Measurements from ENCODE around the gene RAD51B.

The RAD51B gene

GRCh38 chr14:67863223-67863622 is 43.6 kb downstream of the RAD51B start:
- Histone ChIP-seq H3K4me3 (ENCODE audit: extremely low read depth, insufficient read depth, low read length, poor library complexity, severe bottlenecking) (no peak overlapping the region), H3K9me3 (ENCODE audit: control insufficient read depth, low read length) (no peaks in the 10 kb centered on the region), H3K36me3 (ENCODE audit: control insufficient read depth, insufficient read depth, low read length) (no peaks in the 10 kb centered on the region), H3K4me1 (ENCODE audit: control insufficient read depth, insufficient read depth, low read length, poor library complexity, severe bottlenecking) (no peaks in the 10 kb centered on the region), H3K27ac (ENCODE audit: low read depth, low read length, severe bottlenecking) (no peak overlapping the region)
- 83 to 100% methylated on average over 1 of the region's 2 CpGs for WGBS, 2 experiments (ENCODE audit: insufficient coverage in 2 of 2)

- Histone ChIP-seq H3K4me1 (ENCODE audit: control insufficient read depth, insufficient read depth, low read length, poor library complexity, severe bottlenecking) (no peaks in the 10 kb centered on the region), H3K27ac (ENCODE audit: low read depth, low read length, severe bottlenecking) (no peak overlapping the region), H3K36me3 (ENCODE audit: control insufficient read depth, insufficient read depth, low read length) (no peaks in the 10 kb centered on the region), H3K9me3 (ENCODE audit: control insufficient read depth, low read length) (no peaks in the 10 kb centered on the region), H3K4me3 (ENCODE audit: extremely low read depth, insufficient read depth, low read length, poor library complexity, severe bottlenecking) (no peak overlapping the region)
- no CpG with 5 or more reads among the region's 3 CpGs for WGBS, 2 experiments (ENCODE audit: insufficient coverage in 2 of 2)
These were observed 55.8 kb downstream of the RAD51B start for GRCh38 chr14:67875175-67876006.

GRCh38 chr14:67879026-67879425 is 59.4 kb downstream of the RAD51B start:
- H3K36me3 ChIP-seq (ENCODE audit: control insufficient read depth, insufficient read depth, low read length), result no peaks in the 10 kb centered on the region
- H3K27ac ChIP-seq (ENCODE audit: low read depth, low read length, severe bottlenecking), result no peak overlapping the region
- H3K9me3 ChIP-seq (ENCODE audit: control insufficient read depth, low read length), result no peaks in the 10 kb centered on the region
- no peak overlapping the region for H3K4me3 ChIP-seq (ENCODE audit: extremely low read depth, insufficient read depth, low read length, poor library complexity, severe bottlenecking)
- H3K4me1 ChIP-seq (ENCODE audit: control insufficient read depth, insufficient read depth, low read length, poor library complexity, severe bottlenecking), result no peaks in the 10 kb centered on the region

GRCh38 chr14:67881225-67881624 is 61.6 kb downstream of the RAD51B start:
- H3K27ac ChIP-seq (ENCODE audit: low read depth, low read length, severe bottlenecking), result no peak overlapping the region
- H3K4me3 ChIP-seq (ENCODE audit: extremely low read depth, insufficient read depth, low read length, poor library complexity, severe bottlenecking), result no peak overlapping the region
- H3K4me1 ChIP-seq (ENCODE audit: control insufficient read depth, insufficient read depth, low read length, poor library complexity, severe bottlenecking), result no peaks in the 10 kb centered on the region
- 88 to 90% methylated on average over 1 to 2 of the region's 2 CpGs for WGBS, 2 experiments (ENCODE audit: insufficient coverage in 2 of 2)
- H3K9me3 ChIP-seq (ENCODE audit: control insufficient read depth, low read length), result no peaks in the 10 kb centered on the region
- no peaks in the 10 kb centered on the region for H3K36me3 ChIP-seq (ENCODE audit: control insufficient read depth, insufficient read depth, low read length)

DNA sequence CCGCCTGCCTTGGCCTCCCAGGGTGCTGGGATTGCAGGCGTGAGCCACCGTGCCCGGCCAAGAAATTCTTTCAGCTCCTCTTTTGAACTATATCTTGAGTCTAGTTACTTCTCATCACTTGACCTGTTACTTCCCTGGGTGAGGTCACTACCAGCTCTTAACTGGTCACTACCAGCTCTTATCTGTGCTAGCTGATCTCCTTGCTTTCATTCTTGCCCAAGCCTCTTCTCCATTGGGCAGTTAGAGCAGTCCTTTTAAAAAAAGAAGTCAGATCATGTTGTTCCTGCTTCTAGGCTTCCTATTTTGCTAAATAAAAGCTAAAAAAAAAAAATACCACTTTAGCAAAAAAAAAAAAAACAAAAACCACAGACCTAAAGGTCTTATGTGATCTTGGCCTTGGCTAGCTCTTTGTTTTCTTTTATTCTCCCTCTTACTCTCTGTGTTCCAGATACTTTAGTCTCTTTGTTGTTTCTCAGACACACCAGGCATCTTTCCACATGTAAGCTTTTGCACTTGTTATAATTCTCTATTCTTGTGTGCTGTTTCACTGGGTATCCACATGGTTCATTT is 63.5 kb downstream of the RAD51B start:
- no peak overlapping the region for H3K4me3 ChIP-seq (ENCODE audit: extremely low read depth, insufficient read depth, low read length, poor library complexity, severe bottlenecking)
- H3K27ac ChIP-seq (ENCODE audit: low read depth, low read length, severe bottlenecking), result no peak overlapping the region
- H3K9me3 ChIP-seq (ENCODE audit: control insufficient read depth, low read length), result no peaks in the 10 kb centered on the region
- H3K4me1 ChIP-seq (ENCODE audit: control insufficient read depth, insufficient read depth, low read length, poor library complexity, severe bottlenecking), result no peaks in the 10 kb centered on the region
- 94 to 100% methylated on average over 4 of the region's 4 CpGs for WGBS, 2 experiments (ENCODE audit: insufficient coverage in 2 of 2)
- no peaks in the 10 kb centered on the region for H3K36me3 ChIP-seq (ENCODE audit: control insufficient read depth, insufficient read depth, low read length)

GRCh38 chr14:67883717-67884116 is 64.1 kb downstream of the RAD51B start:
- Histone ChIP-seq H3K4me1 (ENCODE audit: control insufficient read depth, insufficient read depth, low read length, poor library complexity, severe bottlenecking) (no peaks in the 10 kb centered on the region), H3K9me3 (ENCODE audit: control insufficient read depth, low read length) (no peaks in the 10 kb centered on the region), H3K27ac (ENCODE audit: low read depth, low read length, severe bottlenecking) (no peak overlapping the region), H3K36me3 (ENCODE audit: control insufficient read depth, insufficient read depth, low read length) (no peaks in the 10 kb centered on the region), H3K4me3 (ENCODE audit: extremely low read depth, insufficient read depth, low read length, poor library complexity, severe bottlenecking) (no peak overlapping the region)
- no CpG with 5 or more reads among the region's 1 CpG for WGBS, 2 experiments (ENCODE audit: insufficient coverage in 2 of 2)

GRCh38 chr14:67886191-67886590 is 66.6 kb downstream of the RAD51B start:
- H3K36me3 ChIP-seq (ENCODE audit: control insufficient read depth, insufficient read depth, low read length), result no peaks in the 10 kb centered on the region
- H3K4me3 ChIP-seq (ENCODE audit: extremely low read depth, insufficient read depth, low read length, poor library complexity, severe bottlenecking), result no peak overlapping the region
- H3K27ac ChIP-seq (ENCODE audit: low read depth, low read length, severe bottlenecking), result no peak overlapping the region
- H3K9me3 ChIP-seq (ENCODE audit: control insufficient read depth, low read length), result no peaks in the 10 kb centered on the region
- H3K4me1 ChIP-seq (ENCODE audit: control insufficient read depth, insufficient read depth, low read length, poor library complexity, severe bottlenecking), result no peaks in the 10 kb centered on the region
- 86% methylated on average over 2 of the region's 2 CpGs; no CpG with 5 or more reads in 1 of the 2 experiments for WGBS, 2 experiments (ENCODE audit: insufficient coverage in 2 of 2)

DNA sequence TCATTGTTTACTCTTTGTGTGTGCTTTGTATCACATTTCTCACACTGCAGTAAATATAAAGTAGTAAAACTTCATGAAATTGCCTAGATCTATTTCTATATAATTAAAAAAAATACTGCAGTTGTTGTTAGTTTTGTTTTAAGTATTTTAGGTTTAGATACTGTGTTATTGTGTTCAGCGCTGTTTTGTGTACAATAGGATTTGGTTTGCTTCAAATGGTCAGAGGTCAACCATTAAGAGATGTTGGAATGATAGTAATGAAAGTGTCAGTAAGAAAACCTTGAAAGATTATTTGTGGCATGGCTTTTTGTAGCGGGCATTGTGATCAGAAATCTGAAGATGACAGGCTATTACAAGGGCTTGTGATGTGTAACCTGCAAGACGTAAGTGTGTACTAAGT is 67.9 kb downstream of the RAD51B start:
- no peaks in the 10 kb centered on the region for H3K4me1 ChIP-seq (ENCODE audit: control insufficient read depth, insufficient read depth, low read length, poor library complexity, severe bottlenecking)
- H3K36me3 ChIP-seq (ENCODE audit: control insufficient read depth, insufficient read depth, low read length), result no peaks in the 10 kb centered on the region
- H3K9me3 ChIP-seq (ENCODE audit: control insufficient read depth, low read length), result no peaks in the 10 kb centered on the region
- no peak overlapping the region for H3K27ac ChIP-seq (ENCODE audit: low read depth, low read length, severe bottlenecking)
- 75 to 100% methylated on average over 2 of the region's 3 CpGs for WGBS, 2 experiments (ENCODE audit: insufficient coverage in 2 of 2)
- no peak overlapping the region for H3K4me3 ChIP-seq (ENCODE audit: extremely low read depth, insufficient read depth, low read length, poor library complexity, severe bottlenecking)

- WGBS, 2 experiments (ENCODE audit: insufficient coverage in 2 of 2), result no CpG with 5 or more reads among the region's 4 CpGs
- Histone ChIP-seq H3K9me3 (ENCODE audit: control insufficient read depth, low read length) (no peaks in the 10 kb centered on the region), H3K27ac (ENCODE audit: low read depth, low read length, severe bottlenecking) (no peak overlapping the region), H3K4me3 (ENCODE audit: extremely low read depth, insufficient read depth, low read length, poor library complexity, severe bottlenecking) (no peak overlapping the region), H3K36me3 (ENCODE audit: control insufficient read depth, insufficient read depth, low read length) (no peaks in the 10 kb centered on the region), H3K4me1 (ENCODE audit: control insufficient read depth, insufficient read depth, low read length, poor library complexity, severe bottlenecking) (no peaks in the 10 kb centered on the region)
These were observed 69.9 kb downstream of the RAD51B start for GRCh38 chr14:67889455-67889854.

GRCh38 chr14:67892466-67893100 is 73.0 kb downstream of the RAD51B start:
- no peaks in the 10 kb centered on the region for H3K36me3 ChIP-seq (ENCODE audit: control insufficient read depth, insufficient read depth, low read length)
- 75 to 100% methylated on average over 1 of the region's 1 CpG for WGBS, 2 experiments (ENCODE audit: insufficient coverage in 2 of 2)
- no peak overlapping the region for H3K4me3 ChIP-seq (ENCODE audit: extremely low read depth, insufficient read depth, low read length, poor library complexity, severe bottlenecking)
- H3K9me3 ChIP-seq (ENCODE audit: control insufficient read depth, low read length), result no peaks in the 10 kb centered on the region
- H3K4me1 ChIP-seq (ENCODE audit: control insufficient read depth, insufficient read depth, low read length, poor library complexity, severe bottlenecking), result no peaks in the 10 kb centered on the region
- H3K27ac ChIP-seq (ENCODE audit: low read depth, low read length, severe bottlenecking), result no peak overlapping the region

DNA sequence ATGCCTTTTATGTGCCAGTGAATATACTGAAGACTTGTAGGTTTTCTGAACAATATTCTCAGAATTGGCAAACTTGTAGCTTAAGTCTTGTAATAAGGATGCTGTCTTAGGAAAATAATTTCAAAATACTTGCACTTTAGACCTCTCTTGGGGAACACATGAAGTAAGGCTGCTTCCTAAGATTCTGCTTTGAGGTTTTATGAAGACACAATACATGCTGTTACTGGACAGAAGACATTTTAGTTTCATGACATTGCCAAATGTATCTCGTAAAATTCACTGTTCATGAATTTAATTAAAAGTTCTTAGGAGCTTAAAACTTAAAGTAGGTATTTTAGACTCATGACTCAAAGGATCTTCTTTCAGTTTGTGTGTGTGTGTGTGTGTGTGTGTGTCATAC is 80.7 kb downstream of the RAD51B start:
- Histone ChIP-seq H3K4me1 (ENCODE audit: control insufficient read depth, insufficient read depth, low read length, poor library complexity, severe bottlenecking) (no peaks in the 10 kb centered on the region), H3K4me3 (ENCODE audit: extremely low read depth, insufficient read depth, low read length, poor library complexity, severe bottlenecking) (no peak overlapping the region), H3K27ac (ENCODE audit: low read depth, low read length, severe bottlenecking) (no peak overlapping the region), H3K9me3 (ENCODE audit: control insufficient read depth, low read length) (peaks cover 8% of the 10 kb centered on the region), H3K36me3 (ENCODE audit: control insufficient read depth, insufficient read depth, low read length) (no peaks in the 10 kb centered on the region)
- no CpG with 5 or more reads among the region's 1 CpG for WGBS, 2 experiments (ENCODE audit: insufficient coverage in 2 of 2)

All from mesodermal cell (in vitro differentiated cells).